GM19455 (cell line): Measurements from ENCODE around the gene EYA2.
"Not testable (repeated sequence)": the region's sequence is repeated elsewhere in the genome, so short reads cannot be mapped to it uniquely, and the experiment has no call there.

Source experiments
- ATAC-seq: cut with Tn5 transposase; IDR thresholded peaks from one replicate; pipeline ENCODE4 v1.9.1; 2021; ENCODE audit not compliant: unreplicated experiment

The EYA2 gene

GRCh38 chr20:46929902-46930301 is 35.3 kb downstream of the EYA2 start:
- no peak for ATAC-seq

- ATAC-seq, result no peak
Measured at GRCh38 chr20:46930640-46931339, 36.1 kb downstream of the EYA2 start.

- ATAC-seq, result no peak
Measured at GRCh38 chr20:46931699-46932098, 37.1 kb downstream of the EYA2 start.

GRCh38 chr20:46932439-46932838 is 37.8 kb downstream of the EYA2 start:
- not testable (repeated sequence) for ATAC-seq

GRCh38 chr20:46933150-46933549 is 38.5 kb downstream of the EYA2 start:
- ATAC-seq, result no peak

GRCh38 chr20:46934746-46935287 is 40.2 kb downstream of the EYA2 start:
- no peak for ATAC-seq

GRCh38 chr20:46935394-46936017 is 40.9 kb downstream of the EYA2 start:
- no peak for ATAC-seq

- no peak for ATAC-seq
Measured at GRCh38 chr20:46936415-46937156, 41.9 kb downstream of the EYA2 start.

- ATAC-seq, result no peak
Measured at GRCh38 chr20:46937157-46937523, 42.5 kb downstream of the EYA2 start.

- ATAC-seq, result no peak
Measured at GRCh38 chr20:46937533-46938226, 43.0 kb downstream of the EYA2 start.

- no peak for ATAC-seq
Measured at GRCh38 chr20:46938434-46938833, 43.8 kb downstream of the EYA2 start.

GRCh38 chr20:46939031-46939965 is 44.7 kb downstream of the EYA2 start:
- no peak for ATAC-seq

GRCh38 chr20:46940616-46941015 is 46.0 kb downstream of the EYA2 start:
- no peak for ATAC-seq

- no peak for ATAC-seq
Measured at GRCh38 chr20:46941404-46941803, 46.8 kb downstream of the EYA2 start.

GRCh38 chr20:46943861-46944591 is 49.4 kb downstream of the EYA2 start:
- ATAC-seq, result no peak

GRCh38 chr20:46945465-46945864 is 50.8 kb downstream of the EYA2 start:
- no peak for ATAC-seq

- no peak for ATAC-seq
Measured at GRCh38 chr20:46946181-46946624, 51.6 kb downstream of the EYA2 start.

- no peak for ATAC-seq
Measured at GRCh38 chr20:46946796-46947195, 52.2 kb downstream of the EYA2 start.

- ATAC-seq, result no peak
Measured at GRCh38 chr20:46948081-46948480, 53.4 kb downstream of the EYA2 start.
